HepG2 (cell line): Measurements from ENCODE around the gene NOCT. TPM values are rescaled to one million over a fixed set of nuclear protein-coding genes. Genes with fewer than 3 reads are reported as not detected.

Experiments
- ARID2 ChIP-seq: sonication (generic); formaldehyde crosslinking; IDR thresholded peaks from 2 replicates; pipeline ENCODE4 v1.8.1; 2022; ENCODE audit warnings: mild to moderate bottlenecking, missing genetic modification reagents, borderline replicate concordance
- ARID5B ChIP-seq: IDR thresholded peaks from 2 replicates; pipeline ENCODE4 v1.4.0; 2020; ENCODE audit warnings: mild to moderate bottlenecking, missing genetic modification reagents
- ATF3 ChIP-seq: sonication (generic); formaldehyde crosslinking; IDR thresholded peaks from 2 replicates; pipeline ENCODE4 v1.4.0; 2020; ENCODE audit warnings: missing genetic modification reagents
- CREB1 ChIP-seq, 2 experiments: fragments of 450-650 bp in 1 of 2; IDR thresholded peaks; 2 replicates each; pipeline ENCODE4 v1.6.1; 2016 to 2017; ENCODE audit warnings: control low read depth in 1 of 2, mild to moderate bottlenecking in 1 of 2, missing compliant biosample characterization in 1 of 2, missing genetic modification characterization in 1 of 2
- FOXC1 ChIP-seq: sonication (generic); formaldehyde crosslinking; IDR thresholded peaks from 2 replicates; pipeline ENCODE4 v1.8.0; 2022; ENCODE audit warnings: mild to moderate bottlenecking, missing genetic modification reagents, borderline replicate concordance
- FOXK1 ChIP-seq: sonication (generic); formaldehyde crosslinking; IDR thresholded peaks from 2 replicates; pipeline ENCODE4 v1.4.0; 2020; ENCODE audit warnings: low read depth, missing genetic modification reagents, borderline replicate concordance
- MXI1 ChIP-seq: IDR thresholded peaks from 3 replicates; pipeline ENCODE4 v1.6.1; 2012; ENCODE audit warnings: low read depth, low read length, inconsistent platforms, borderline replicate concordance
- MYNN ChIP-seq: sonication (generic); formaldehyde crosslinking; IDR thresholded peaks from 2 replicates; pipeline ENCODE4 v1.4.0; 2020; ENCODE audit warnings: mild to moderate bottlenecking, low read depth, missing genetic modification reagents
- NFIC ChIP-seq: IDR thresholded peaks from 2 replicates; pipeline ENCODE4 v1.6.1; 2012; ENCODE audit warnings: mild to moderate bottlenecking, low read length, inconsistent platforms
- RARA ChIP-seq: IDR thresholded peaks from 2 replicates; pipeline ENCODE4 v1.6.1; 2016; ENCODE audit warnings: missing genetic modification reagents, missing compliant biosample characterization
- SAP130 ChIP-seq: IDR thresholded peaks from 2 replicates; pipeline ENCODE4 v1.6.1; 2016; ENCODE audit warnings: low read depth
- SMYD3 ChIP-seq: sonication (generic); formaldehyde crosslinking; IDR thresholded peaks from 2 replicates; pipeline ENCODE4 v1.8.1; 2023; ENCODE audit warnings: mild to moderate bottlenecking, missing genetic modification reagents
- TARDBP ChIP-seq: sonication (generic); formaldehyde crosslinking; IDR thresholded peaks from 2 replicates; pipeline ENCODE4 v1.8.0; 2022; ENCODE audit warnings: mild to moderate bottlenecking, missing genetic modification reagents
- TCF7 ChIP-seq: sonication (generic); IDR thresholded peaks from 2 replicates; pipeline ENCODE4 v1.6.1; 2016; ENCODE audit warnings: antibody characterized with exemption, low read depth
- TCF7L2 ChIP-seq: IDR thresholded peaks from 2 replicates; pipeline ENCODE4 v1.6.1; 2011; ENCODE audit warnings: mild to moderate bottlenecking, low read depth, low read length, moderate library complexity
- ZNF317 ChIP-seq: sonication (generic); formaldehyde crosslinking; IDR thresholded peaks from 2 replicates; pipeline ENCODE4 v1.5.0; 2020; ENCODE audit warnings: mild to moderate bottlenecking, missing genetic modification reagents
- ZNF354B ChIP-seq: sonication (generic); formaldehyde crosslinking; IDR thresholded peaks from 2 replicates; pipeline ENCODE4 v1.8.0; 2022; ENCODE audit warnings: mild to moderate bottlenecking, missing genetic modification reagents
- ZNF44 ChIP-seq: sonication (generic); formaldehyde crosslinking; IDR thresholded peaks from 2 replicates; pipeline ENCODE4 v1.5.1; 2020; ENCODE audit warnings: mild to moderate bottlenecking, missing genetic modification reagents
- ZNF567 ChIP-seq: sonication (generic); formaldehyde crosslinking; IDR thresholded peaks from 2 replicates; pipeline ENCODE4 v1.8.1; 2023; ENCODE audit warnings: mild to moderate bottlenecking, missing genetic modification reagents, borderline replicate concordance
- ZNF687 ChIP-seq: sonication (generic); formaldehyde crosslinking; IDR thresholded peaks from 2 replicates; pipeline ENCODE4 v1.5.1; 2020; ENCODE audit warnings: mild to moderate bottlenecking, missing genetic modification reagents, moderate library complexity
- ZNF772 ChIP-seq: sonication (generic); formaldehyde crosslinking; IDR thresholded peaks from 2 replicates; pipeline ENCODE4 v1.5.0; 2020; ENCODE audit warnings: mild to moderate bottlenecking, missing genetic modification reagents
- polyA plus RNA-seq, 8 experiments: library from polyadenylated mRNA; depleted of rRNA in 3 of 8; stranded (reverse) in 7 of 8; unstranded in 1 of 8; fragments of >200 nt; fragmentation: Illumina TruSeq in 4 of 8; extraction: Trizol in 4 of 8; gene quantifications; 2 replicates each; pipeline versions ENCODE4 v1.2.1 to v1.2.3, GENCODE V29; 2011 to 2016; ENCODE audit warnings: low read depth in 4 of 8, missing spikeins in 1 of 8, mixed read lengths in 1 of 8; ENCODE audit not compliant: insufficient read depth in 1 of 8
- total RNA-seq, 5 experiments: library from RNA; depleted of rRNA; stranded (reverse); fragments of >200 nt; fragmentation: Illumina TruSeq; extraction: Trizol; gene quantifications; 2 replicates each; pipeline ENCODE4 v1.2.3, GENCODE V29; 2016; ENCODE audit warnings: low read depth in 1 of 5

NOCT gene
- total and polyA plus RNA-seq, 2 of the 13 experiments (the other 11 are each of a cell fraction or from before 2014, with no cell fraction given), result 3.6 to 13.1 TPM

GRCh38 chr4:139014371-139015268 lies 961 bp upstream of the NOCT start (continued):
- TF ChIP-seq MYNN (no peak), ARID2 (CRISPR knock-in tag) (peak; percentile 72; the same call in 1 of the 2 replicates), MXI1 (no peak), TARDBP (CRISPR knock-in tag) (0 out of 2 replicates have a peak, but pooled peaks have one; percentile 43), ZNF567 (CRISPR knock-in tag) (0 out of 2 replicates have a peak, but pooled peaks have one; percentile 24), ZNF687 (CRISPR knock-in tag) (no peak), FOXC1 (CRISPR knock-in tag) (no peak), TCF7L2 (no peak), TCF7 (no peak), CREB1 (IDR thresholded peaks at IDR 0.05) (peak; percentile 40; the same call in 1 of the 2 replicates), CREB1 (CRISPR knock-in tag; IDR thresholded peaks at IDR 0.05) (no peak; the same call in 1 of the 2 replicates), ZNF772 (CRISPR knock-in tag) (0 out of 2 replicates have a peak, but pooled peaks have one; percentile 29), ZNF354B (CRISPR knock-in tag) (0 out of 2 replicates have a peak, but pooled peaks have one; percentile 52), ARID5B (CRISPR knock-in tag) (peak; percentile 38; the same call in 1 of the 2 replicates), NFIC (peak; percentile 30; the same call in 1 of the 2 replicates), ZNF44 (CRISPR knock-in tag) (no peak), ATF3 (CRISPR knock-in tag) (peak; percentile 34; the same call in 1 of the 2 replicates), RARA (CRISPR knock-in tag) (0 out of 2 replicates have a peak, but pooled peaks have one; percentile 10), SAP130 (peak; percentile 42; the same call in 1 of the 2 replicates), FOXK1 (CRISPR knock-in tag) (0 out of 2 replicates have a peak, but pooled peaks have one; percentile 1), SMYD3 (peak; percentile 34; the same call in 1 of the 2 replicates), ZNF317 (CRISPR knock-in tag) (peak; percentile 96)
